ENCODE results near the gene SMIM35.

SMIM35 gene

DNA sequence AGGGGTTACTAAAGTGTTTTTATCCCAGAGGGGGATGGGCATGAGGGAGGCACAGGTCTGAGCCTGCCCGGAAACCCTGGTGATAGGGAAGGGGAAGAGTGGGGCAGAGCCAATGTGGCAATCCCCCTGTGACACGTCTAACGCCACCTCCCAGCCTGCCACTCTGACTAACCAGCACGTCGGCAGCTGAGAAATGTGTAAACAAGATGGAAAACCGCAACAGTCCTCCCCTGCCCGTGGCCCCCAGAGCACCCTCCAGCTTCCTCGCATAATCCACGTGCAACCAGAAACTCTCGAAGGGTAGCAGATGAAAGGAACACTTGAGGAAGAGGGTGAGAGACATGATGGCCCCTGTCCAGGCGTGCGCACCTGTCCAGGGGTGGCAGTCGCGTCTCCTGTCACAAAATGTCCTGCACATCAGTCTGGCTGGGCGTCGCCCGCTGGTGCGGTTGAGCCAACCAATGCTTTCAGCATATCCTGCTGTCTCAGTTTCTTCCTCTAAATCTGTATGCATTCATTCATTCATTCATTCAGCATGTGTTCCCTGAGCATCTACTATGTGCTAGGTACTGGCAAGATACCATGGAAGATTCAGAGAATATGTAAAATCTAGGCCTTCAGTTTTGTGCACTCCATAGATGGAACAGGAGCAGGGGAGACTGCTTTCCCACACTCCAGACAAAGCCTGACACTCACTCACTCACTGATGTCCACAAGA is 5.4 kb downstream of the SMIM35 start:
- Histone ChIP-seq H3K36me3 (ENCODE audit: control insufficient read depth in 2 of 2, insufficient read depth in 1 of 2, low read length in 2 of 2) (no peaks in the 10 kb centered on the region), H3K4me3 (ENCODE audit: low read depth, low read length) (no peak overlapping the region), H3K4me1 (ENCODE audit: control insufficient read depth, insufficient read depth, low read length) (no peaks in the 10 kb centered on the region), H3K9me3 (ENCODE audit: control insufficient read depth, insufficient read depth, low read depth, low read length) (no peaks in the 10 kb centered on the region), H3K27ac (ENCODE audit: extremely low read depth, low read depth, low read length) (no peak overlapping the region)
- TF ChIP-seq KLF7 (tag by site-specific recombination; IDR thresholded peaks at IDR 0.05; ENCODE audit: borderline replicate concordance) (no peak), ZNF140 (tag by site-specific recombination; IDR thresholded peaks at IDR 0.05) (no peak), ZNF777 (tag by site-specific recombination; IDR thresholded peaks at IDR 0.05; ENCODE audit: borderline replicate concordance) (no peak), HOXA7 (CRISPR knock-in tag; IDR thresholded peaks at IDR 0.05; ENCODE audit: borderline replicate concordance) (no peak), ZNF221 (tag by site-specific recombination; IDR thresholded peaks at IDR 0.05; ENCODE audit: borderline replicate concordance) (no peak), ZNF366 (tag by site-specific recombination; conservative IDR thresholded peaks at IDR 0.05) (no peak), ZNF473 (tag by site-specific recombination; IDR thresholded peaks at IDR 0.05) (no peak), ZNF302 (tag by site-specific recombination; IDR thresholded peaks at IDR 0.05; ENCODE audit: low read depth) (no peak)
- TF ChIP-seq, protein P1, sequence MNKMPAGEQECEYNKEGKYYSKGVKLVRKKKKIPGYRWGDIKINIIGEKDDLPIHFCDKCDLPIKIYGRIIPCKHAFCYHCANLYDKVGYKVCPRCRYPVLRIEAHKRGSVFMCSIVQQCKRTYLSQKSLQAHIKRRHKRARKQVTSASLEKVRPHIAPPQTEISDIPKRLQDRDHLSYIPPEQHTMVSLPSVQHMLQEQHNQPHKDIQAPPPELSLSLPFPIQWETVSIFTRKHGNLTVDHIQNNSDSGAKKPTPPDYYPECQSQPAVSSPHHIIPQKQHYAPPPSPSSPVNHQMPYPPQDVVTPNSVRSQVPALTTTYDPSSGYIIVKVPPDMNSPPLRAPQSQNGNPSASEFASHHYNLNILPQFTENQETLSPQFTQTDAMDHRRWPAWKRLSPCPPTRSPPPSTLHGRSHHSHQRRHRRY (tag by site-specific recombination; IDR thresholded peaks at IDR 0.05) = no peak
- TF ChIP-seq, protein P2, sequence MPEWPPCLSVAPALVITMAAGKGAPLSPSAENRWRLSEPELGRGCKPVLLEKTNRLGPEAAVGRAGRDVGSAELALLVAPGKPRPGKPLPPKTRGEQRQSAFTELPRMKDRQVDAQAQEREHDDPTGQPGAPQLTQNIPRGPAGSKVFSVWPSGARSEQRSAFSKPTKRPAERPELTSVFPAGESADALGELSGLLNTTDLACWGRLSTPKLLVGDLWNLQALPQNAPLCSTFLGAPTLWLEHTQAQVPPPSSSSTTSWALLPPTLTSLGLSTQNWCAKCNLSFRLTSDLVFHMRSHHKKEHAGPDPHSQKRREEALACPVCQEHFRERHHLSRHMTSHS (tag by site-specific recombination; IDR thresholded peaks at IDR 0.05) = no peak
- ChIA-PET CTCF (interaction anchor here (0.7 kb wide), 1 partner anchor 1545 kb away, joined by 3 read pairs; no protein-coding TSS in a partner anchor), POLR2A (no interaction called here)

DNA sequence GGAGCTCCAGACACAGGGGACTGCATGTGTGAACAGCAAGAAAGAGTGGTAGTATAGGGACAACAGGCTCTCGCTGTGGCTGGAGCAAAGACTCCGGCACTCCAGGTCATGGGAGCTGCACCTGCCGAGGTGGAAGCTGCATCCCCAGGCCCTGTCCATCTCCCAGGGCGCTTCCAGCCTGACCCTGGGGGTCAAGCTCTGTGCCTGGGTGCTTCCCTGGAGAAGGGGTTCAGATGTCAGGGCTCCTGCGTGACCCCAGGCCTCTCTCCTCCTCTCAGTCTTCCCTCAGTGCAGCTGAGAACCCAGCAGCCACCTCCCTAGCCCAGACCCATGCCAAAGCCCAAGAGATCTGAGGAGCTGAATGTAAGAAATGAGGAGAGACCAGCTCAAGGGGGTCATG is 6.5 kb downstream of the SMIM35 start:
- Histone ChIP-seq H3K9me3 (ENCODE audit: control insufficient read depth, insufficient read depth, low read depth, low read length) (no peaks in the 10 kb centered on the region), H3K36me3 (ENCODE audit: control insufficient read depth in 2 of 2, insufficient read depth in 1 of 2, low read length in 2 of 2) (no peaks in the 10 kb centered on the region), H3K4me3 (ENCODE audit: low read depth, low read length) (no peak overlapping the region), H3K27ac (ENCODE audit: extremely low read depth, low read depth, low read length) (no peak overlapping the region), H3K4me1 (ENCODE audit: control insufficient read depth, insufficient read depth, low read length) (no peaks in the 10 kb centered on the region)
- ChIA-PET CTCF (interaction anchor here (0.7 kb wide), 1 partner anchor 27 kb away, joined by 3 read pairs; no protein-coding TSS in a partner anchor), POLR2A (no interaction called here)
- TF ChIP-seq KLF10 (tag by site-specific recombination; IDR thresholded peaks at IDR 0.05) (no peak), ZNF792 (tag by site-specific recombination; IDR thresholded peaks at IDR 0.05) (no peak), ZNF830 (tag by site-specific recombination; IDR thresholded peaks at IDR 0.05; ENCODE audit: low read depth) (no peak), ZNF341 (tag by site-specific recombination; IDR thresholded peaks at IDR 0.05; ENCODE audit: low read depth) (no peak), BCL11A (tag by site-specific recombination; IDR thresholded peaks at IDR 0.05; ENCODE audit: low read depth) (no peak), REPIN1 (tag by site-specific recombination; IDR thresholded peaks at IDR 0.05; ENCODE audit: low read depth) (no peak)
- TF ChIP-seq, protein P3, sequence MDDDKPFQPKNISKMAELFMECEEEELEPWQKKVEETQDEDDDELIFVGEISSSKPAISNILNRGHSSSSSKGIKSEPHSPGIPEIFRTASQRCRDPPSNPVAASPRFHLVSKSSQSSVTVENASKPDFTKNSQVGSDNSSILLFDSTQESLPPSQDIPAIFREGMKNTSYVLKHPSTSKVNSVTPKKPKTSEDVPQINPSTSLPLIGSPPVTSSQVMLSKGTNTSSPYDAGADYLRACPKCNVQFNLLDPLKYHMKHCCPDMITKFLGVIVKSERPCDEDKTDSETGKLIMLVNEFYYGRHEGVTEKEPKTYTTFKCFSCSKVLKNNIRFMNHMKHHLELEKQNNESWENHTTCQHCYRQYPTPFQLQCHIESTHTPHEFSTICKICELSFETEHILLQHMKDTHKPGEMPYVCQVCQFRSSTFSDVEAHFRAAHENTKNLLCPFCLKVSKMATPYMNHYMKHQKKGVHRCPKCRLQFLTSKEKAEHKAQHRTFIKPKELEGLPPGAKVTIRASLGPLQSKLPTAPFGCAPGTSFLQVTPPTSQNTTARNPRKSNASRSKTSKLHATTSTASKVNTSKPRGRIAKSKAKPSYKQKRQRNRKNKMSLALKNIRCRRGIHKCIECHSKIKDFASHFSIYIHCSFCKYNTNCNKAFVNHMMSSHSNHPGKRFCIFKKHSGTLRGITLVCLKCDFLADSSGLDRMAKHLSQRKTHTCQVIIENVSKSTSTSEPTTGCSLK (tag by site-specific recombination; IDR thresholded peaks at IDR 0.05) = no peak
- TF ChIP-seq, protein P4, sequence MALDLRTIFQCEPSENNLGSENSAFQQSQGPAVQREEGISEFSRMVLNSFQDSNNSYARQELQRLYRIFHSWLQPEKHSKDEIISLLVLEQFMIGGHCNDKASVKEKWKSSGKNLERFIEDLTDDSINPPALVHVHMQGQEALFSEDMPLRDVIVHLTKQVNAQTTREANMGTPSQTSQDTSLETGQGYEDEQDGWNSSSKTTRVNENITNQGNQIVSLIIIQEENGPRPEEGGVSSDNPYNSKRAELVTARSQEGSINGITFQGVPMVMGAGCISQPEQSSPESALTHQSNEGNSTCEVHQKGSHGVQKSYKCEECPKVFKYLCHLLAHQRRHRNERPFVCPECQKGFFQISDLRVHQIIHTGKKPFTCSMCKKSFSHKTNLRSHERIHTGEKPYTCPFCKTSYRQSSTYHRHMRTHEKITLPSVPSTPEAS (tag by site-specific recombination; IDR thresholded peaks at IDR 0.05) = no peak
- TF ChIP-seq, protein P5, sequence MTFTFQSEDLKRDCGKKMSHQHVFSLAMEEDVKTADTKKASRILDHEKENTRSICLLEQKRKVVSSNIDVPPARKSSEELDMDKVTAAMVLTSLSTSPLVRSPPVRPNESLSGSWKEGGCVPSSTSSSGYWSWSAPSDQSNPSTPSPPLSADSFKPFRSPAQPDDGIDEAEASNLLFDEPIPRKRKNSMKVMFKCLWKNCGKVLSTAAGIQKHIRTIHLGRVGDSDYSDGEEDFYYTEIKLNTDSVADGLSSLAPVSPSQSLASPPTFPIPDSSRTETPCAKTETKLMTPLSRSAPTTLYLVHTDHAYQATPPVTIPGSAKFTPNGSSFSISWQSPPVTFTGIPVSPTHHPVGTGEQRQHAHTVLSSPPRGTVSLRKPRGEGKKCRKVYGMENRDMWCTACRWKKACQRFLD (tag by site-specific recombination; IDR thresholded peaks at IDR 0.05) = no peak
